ENCODE measurements around the gene NSUN4.

NSUN4 gene

DNA sequence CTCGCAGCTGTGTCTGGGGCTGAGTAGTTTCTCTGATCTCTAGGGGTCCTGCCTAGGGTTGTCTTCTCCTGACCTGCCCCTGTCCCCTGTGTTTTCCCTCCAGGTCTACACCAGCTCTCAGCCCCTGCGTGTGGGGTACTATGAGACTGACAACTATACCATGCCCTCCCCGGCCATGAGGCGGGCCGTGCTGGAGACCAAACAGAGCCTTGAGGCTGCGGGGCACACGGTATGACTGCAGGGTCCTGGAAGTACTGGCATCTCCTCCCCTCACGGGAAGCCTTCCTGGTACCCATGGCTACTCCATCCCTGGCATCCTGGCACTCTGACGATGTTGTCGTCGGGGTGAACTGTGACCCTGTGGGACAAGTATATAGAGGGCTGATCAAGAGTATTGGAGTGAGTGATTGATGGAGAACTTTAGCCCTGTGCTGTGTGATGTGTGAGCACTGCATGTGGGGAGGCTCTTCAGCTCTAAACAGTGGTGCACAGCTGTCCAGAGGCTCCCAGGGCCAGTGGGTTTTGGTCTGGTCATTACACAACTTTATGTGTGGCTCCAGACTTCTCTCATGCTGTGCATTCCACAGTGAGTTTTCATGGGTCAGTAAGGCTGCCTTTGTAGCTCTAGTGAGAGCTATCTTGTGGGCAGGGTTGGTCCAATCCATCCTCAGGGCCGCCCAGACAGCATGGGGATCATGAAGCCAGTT lies 67.9 kb downstream of the NSUN4 start:
- DNase-seq = no peak

- no peak for DNase-seq
Observed at GRCh38 chr1:46409063-46409372, 68.4 kb downstream of the NSUN4 start.

DNA sequence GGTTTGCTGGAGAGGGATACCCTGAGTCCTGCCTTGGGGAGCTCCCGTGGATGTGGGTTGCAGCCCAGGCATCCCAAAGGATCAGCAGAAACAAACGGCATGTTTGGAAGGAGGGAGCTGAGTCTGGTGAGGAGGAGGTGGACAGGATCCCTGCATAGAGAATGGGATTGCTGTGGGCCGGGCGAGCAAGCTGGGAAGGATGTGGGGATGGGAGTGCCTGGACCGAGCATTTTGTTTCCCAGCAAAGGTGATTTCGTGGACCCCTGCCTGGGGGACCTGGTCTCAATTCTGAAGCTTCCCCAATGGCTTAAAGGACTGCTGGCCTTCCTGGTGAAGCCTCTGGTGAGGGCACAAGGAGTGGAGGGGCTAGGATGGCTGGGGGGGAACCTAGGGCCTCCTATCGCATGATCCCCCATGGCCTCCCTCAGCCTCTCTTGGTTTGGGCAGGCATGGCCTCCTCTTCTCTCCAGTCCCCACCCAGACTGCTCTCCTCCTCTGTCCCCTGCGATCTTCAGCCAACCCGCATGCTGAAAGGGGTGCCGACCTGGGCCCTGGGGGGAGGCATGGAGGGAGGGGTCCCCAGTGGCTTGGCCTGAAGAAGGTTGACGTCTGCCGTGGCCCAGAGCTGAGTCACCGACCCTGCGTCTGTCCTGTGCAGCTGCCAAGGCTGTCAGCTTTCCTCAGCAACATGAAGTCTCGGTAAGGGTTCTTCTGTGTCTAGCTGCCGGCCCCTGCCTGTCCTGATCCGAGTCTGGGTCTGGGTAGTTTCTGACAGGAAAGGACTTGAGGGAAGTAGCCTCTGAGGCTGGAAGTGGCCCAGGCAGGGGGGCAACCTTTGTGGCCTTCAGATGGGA lies 69.8 kb downstream of the NSUN4 start:
- DNase-seq = no peak

DNA sequence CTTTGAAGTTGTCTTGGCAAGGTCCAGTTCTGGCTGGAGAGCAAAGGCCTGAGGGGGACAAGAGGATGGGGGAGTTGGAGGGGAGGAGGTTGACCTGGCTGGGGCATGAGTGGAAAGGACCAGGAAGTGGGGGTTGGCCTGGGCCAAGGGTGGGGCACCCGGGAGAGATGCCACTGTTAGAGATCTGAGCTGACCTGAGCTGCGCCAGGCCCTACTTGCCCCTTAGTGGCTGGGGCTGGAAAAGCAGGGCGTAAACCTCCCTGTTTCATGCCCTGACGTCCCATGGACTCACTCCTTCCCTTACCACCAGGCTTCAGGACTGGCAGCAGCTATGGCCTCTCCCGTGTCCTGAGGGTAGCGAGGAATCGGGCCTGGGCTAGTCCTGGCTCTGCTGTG lies 70.4 kb downstream of the NSUN4 start:
- no peak for DNase-seq
